DMS53 treated with DMSO at 0.1 percent for 48 hours (cell line): Measurements from ENCODE around the gene MRPS24.

Experiments used
- DNase-seq: peaks from one replicate; lab custom pipeline; 2025; ENCODE audit not compliant: unreplicated experiment; lab: John Stamatoyannopoulos, UW

Gene MRPS24

GRCh38 chr7:43877968-43878864 is 8.9 kb upstream of the MRPS24 start:
- DNase-seq: no peak

- no peak for DNase-seq
Observed at GRCh38 chr7:43876976-43877745, 7.8 kb upstream of the MRPS24 start.

GRCh38 chr7:43876241-43876640 is 6.9 kb upstream of the MRPS24 start:
- DNase-seq: no peak

GRCh38 chr7:43873300-43873699 is 4.0 kb upstream of the MRPS24 start:
- no peak for DNase-seq

- DNase-seq: no peak
Observed at GRCh38 chr7:43872406-43873110, 3.2 kb upstream of the MRPS24 start.

GRCh38 chr7:43871064-43871463 is 1.7 kb upstream of the MRPS24 start:
- DNase-seq: no peak

- DNase-seq: no peak
Observed at GRCh38 chr7:43870316-43870715, 999 bp upstream of the MRPS24 start.

GRCh38 chr7:43869867-43870240 is 537 bp upstream of the MRPS24 start:
- no peak for DNase-seq

GRCh38 chr7:43868681-43869005 is 674 bp downstream of the MRPS24 start:
- no peak for DNase-seq

GRCh38 chr7:43868181-43868580 is 1.1 kb downstream of the MRPS24 start:
- no peak for DNase-seq

GRCh38 chr7:43865277-43865676 is 4.0 kb downstream of the MRPS24 start:
- DNase-seq: no peak

- DNase-seq: no peak
Observed at GRCh38 chr7:43864126-43864525, 5.2 kb downstream of the MRPS24 start.

- DNase-seq: no peak
Observed at GRCh38 chr7:43856996-43857395, 12.3 kb downstream of the MRPS24 start.

- no peak for DNase-seq
Observed at GRCh38 chr7:43856316-43856715, 13.0 kb downstream of the MRPS24 start.

GRCh38 chr7:43855176-43855575 is 14.1 kb downstream of the MRPS24 start:
- no peak for DNase-seq

- DNase-seq: no peak
Observed at GRCh38 chr7:43851805-43852204, 17.5 kb downstream of the MRPS24 start.

- no peak for DNase-seq
Observed at GRCh38 chr7:43850348-43851116, 18.8 kb downstream of the MRPS24 start.

GRCh38 chr7:43849047-43849446 is 20.3 kb downstream of the MRPS24 start:
- no peak for DNase-seq

GRCh38 chr7:43847496-43847895 is 21.8 kb downstream of the MRPS24 start:
- DNase-seq: no peak

- no peak for DNase-seq
Observed at GRCh38 chr7:43844662-43845061, 24.7 kb downstream of the MRPS24 start.

- no peak for DNase-seq
Observed at GRCh38 chr7:43844257-43844656, 25.1 kb downstream of the MRPS24 start.
